Gastrocnemius medialis (tissue), 4 donors: ENCODE data around the gene TMEM17.
"Not testable (repeated sequence)": the region's sequence is repeated elsewhere in the genome, so short reads cannot be mapped to it uniquely, and the experiment has no call there.

Experiments
- POLR2A ChIP-seq, 2 donors: fragments of 450-650 bp; IDR thresholded peaks; one replicate each; pipeline ENCODE4 v1.6.1; 2017; ENCODE audit warnings: antibody characterized with exemption in 2 of 2, mild to moderate bottlenecking in 2 of 2, moderate library complexity in 2 of 2
- TF ChIP-seq, protein P1 (sequence below), 5 experiments: fragments of 450-650 bp in 3 of 5; fragments of 200-600 bp in 2 of 5; sonication (generic) in 2 of 5; IDR thresholded peaks in 4 of 5; conservative IDR thresholded peaks in 1 of 5; 1 replicate in 4 of 5; 2 replicates in 1 of 5; pipeline ENCODE4 v1.5.1; 2016 to 2019; ENCODE audit warnings: antibody characterized with exemption in 5 of 5, mild to moderate bottlenecking in 3 of 5, moderate library complexity in 3 of 5

DNA sequence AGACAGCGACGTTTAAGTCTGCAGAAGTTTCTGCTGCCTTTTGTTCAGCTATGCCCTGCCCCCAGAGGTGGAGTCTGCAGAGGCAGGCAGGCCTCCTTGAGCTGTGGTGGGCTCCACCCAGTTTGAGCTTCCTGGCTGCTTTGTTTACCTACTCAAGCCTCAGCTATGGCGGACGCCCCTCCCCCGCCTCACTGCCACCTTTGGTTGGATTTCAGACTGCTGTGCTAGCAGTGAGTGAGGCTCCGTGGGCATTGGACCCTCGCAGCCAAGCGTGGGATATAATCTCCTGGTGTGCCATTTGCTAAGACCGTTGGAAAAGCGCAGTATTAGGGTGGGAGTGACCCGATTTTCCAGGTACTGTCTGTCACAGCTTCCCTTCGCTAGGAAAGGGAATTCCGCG is 15.1 kb upstream of the TMEM17 start:
- TF ChIP-seq, protein P1, sequence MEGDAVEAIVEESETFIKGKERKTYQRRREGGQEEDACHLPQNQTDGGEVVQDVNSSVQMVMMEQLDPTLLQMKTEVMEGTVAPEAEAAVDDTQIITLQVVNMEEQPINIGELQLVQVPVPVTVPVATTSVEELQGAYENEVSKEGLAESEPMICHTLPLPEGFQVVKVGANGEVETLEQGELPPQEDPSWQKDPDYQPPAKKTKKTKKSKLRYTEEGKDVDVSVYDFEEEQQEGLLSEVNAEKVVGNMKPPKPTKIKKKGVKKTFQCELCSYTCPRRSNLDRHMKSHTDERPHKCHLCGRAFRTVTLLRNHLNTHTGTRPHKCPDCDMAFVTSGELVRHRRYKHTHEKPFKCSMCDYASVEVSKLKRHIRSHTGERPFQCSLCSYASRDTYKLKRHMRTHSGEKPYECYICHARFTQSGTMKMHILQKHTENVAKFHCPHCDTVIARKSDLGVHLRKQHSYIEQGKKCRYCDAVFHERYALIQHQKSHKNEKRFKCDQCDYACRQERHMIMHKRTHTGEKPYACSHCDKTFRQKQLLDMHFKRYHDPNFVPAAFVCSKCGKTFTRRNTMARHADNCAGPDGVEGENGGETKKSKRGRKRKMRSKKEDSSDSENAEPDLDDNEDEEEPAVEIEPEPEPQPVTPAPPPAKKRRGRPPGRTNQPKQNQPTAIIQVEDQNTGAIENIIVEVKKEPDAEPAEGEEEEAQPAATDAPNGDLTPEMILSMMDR (IDR thresholded peaks at IDR 0.05 in 4 of 5, conservative IDR thresholded peaks at IDR 0.05 in 1 of 5), result not testable (repeated sequence)
- TF ChIP-seq POLR2A (IDR thresholded peaks at IDR 0.05), result not testable (repeated sequence)
